ENCODE measurements around the gene LCP2. TPM values are rescaled to one million over a fixed set of nuclear protein-coding genes. Genes with fewer than 3 reads are reported as not detected.

LCP2 gene
- total RNA-seq, 1 donor from 2014 or later = not detected

GRCh38 chr5:170220191-170220590 lies 77.4 kb downstream of the LCP2 start:
- H3K9me3 Mint-ChIP-seq (ENCODE audit: low read depth) = no peaks in the 10 kb centered on the region
- no peak for DNase-seq (ENCODE audit: low spot score)
- H3K27ac Mint-ChIP-seq (ENCODE audit: unreplicated experiment) = no peak overlapping the region
- H3K27me3 Mint-ChIP-seq (ENCODE audit: low read depth) = peaks cover 3% of the 10 kb centered on the region
- no peak for TF ChIP-seq CTCF (IDR thresholded peaks at IDR 0.05)
- H3K36me3 Mint-ChIP-seq (ENCODE audit: low read depth) = no peaks in the 10 kb centered on the region
- H3K4me1 Mint-ChIP-seq (ENCODE audit: low read depth) = peaks cover 24% of the 10 kb centered on the region
- H3K4me3 Mint-ChIP-seq (ENCODE audit: unreplicated experiment) = no peak overlapping the region

DNA sequence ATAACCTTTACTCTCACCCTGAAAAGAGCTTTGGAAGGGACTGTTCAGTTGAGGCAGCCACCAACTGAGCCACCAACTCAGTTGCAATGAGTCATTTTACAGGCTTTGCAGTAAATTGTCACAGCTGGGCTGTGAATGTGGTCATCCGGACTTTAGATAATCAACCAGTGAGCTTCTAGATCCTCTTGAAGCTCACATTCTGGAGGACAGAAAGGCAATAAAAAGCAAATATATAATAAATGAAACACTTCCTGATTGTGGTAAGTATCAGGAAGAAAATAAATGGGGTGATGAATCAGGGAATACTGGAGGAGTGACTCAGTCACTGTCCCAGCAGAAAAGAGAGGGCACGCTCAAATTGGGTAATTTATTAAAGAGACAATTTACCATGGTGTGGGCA lies 78.0 kb downstream of the LCP2 start:
- Mint-ChIP-seq H3K27me3 (ENCODE audit: low read depth) (peaks cover 3% of the 10 kb centered on the region), H3K4me3 (ENCODE audit: unreplicated experiment) (no peak overlapping the region), H3K36me3 (ENCODE audit: low read depth) (no peaks in the 10 kb centered on the region), H3K9me3 (ENCODE audit: low read depth) (no peaks in the 10 kb centered on the region), H3K27ac (ENCODE audit: unreplicated experiment) (no peak overlapping the region), H3K4me1 (ENCODE audit: low read depth) (peaks cover 22% of the 10 kb centered on the region)
- no peak for TF ChIP-seq CTCF (IDR thresholded peaks at IDR 0.05)
- DNase-seq (ENCODE audit: low spot score) = no peak

DNA sequence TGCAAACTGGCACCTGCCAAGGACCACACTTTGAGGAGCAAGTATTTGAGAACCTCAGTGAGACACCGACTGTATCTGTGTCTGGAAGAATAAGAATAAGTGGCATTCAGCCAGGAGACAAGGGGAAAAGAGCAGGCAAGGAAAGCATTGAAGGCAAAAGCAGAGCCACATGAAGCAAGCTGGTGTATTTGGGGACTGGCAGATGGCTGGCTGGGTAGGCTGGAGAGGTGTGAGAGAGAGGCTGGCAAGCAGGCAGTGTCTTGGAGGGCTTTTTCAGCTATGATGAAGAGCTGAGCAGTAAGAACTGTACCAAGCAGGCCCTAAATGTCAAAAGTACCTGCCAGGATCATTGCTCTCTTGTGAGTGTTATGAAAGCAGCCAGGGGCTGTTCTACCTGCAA lies 78.9 kb downstream of the LCP2 start:
- H3K27me3 Mint-ChIP-seq (ENCODE audit: low read depth) = peaks cover 3% of the 10 kb centered on the region
- no peaks in the 10 kb centered on the region for H3K36me3 Mint-ChIP-seq (ENCODE audit: low read depth)
- H3K4me1 Mint-ChIP-seq (ENCODE audit: low read depth) = peaks cover 19% of the 10 kb centered on the region
- DNase-seq (ENCODE audit: low spot score) = no peak
- no peaks in the 10 kb centered on the region for H3K9me3 Mint-ChIP-seq (ENCODE audit: low read depth)
- no peak for TF ChIP-seq CTCF (IDR thresholded peaks at IDR 0.05)
- H3K27ac Mint-ChIP-seq (ENCODE audit: unreplicated experiment) = no peak overlapping the region
- H3K4me3 Mint-ChIP-seq (ENCODE audit: unreplicated experiment) = no peak overlapping the region

DNA sequence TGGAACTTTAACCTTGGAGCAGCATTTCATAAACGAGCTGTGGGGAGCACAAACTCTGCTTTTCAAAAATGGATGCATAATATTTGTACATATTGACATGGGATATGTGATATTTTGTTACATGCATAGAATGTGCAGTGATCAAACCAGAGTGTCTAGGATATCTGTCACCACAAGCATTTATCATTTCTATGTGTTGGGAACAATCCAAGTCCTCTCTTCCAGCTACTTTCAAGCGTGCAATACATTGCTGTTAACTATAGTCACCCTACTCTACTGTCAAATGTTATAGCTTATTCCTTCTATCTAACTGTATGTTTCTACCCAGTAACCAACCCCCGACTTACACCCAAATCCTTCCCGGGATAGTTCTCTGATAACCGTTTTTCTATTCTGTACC lies 79.7 kb downstream of the LCP2 start:
- Mint-ChIP-seq H3K27ac (ENCODE audit: unreplicated experiment) (no peak overlapping the region), H3K9me3 (ENCODE audit: low read depth) (no peaks in the 10 kb centered on the region), H3K4me3 (ENCODE audit: unreplicated experiment) (no peak overlapping the region), H3K36me3 (ENCODE audit: low read depth) (no peaks in the 10 kb centered on the region), H3K27me3 (ENCODE audit: low read depth) (peaks cover 6% of the 10 kb centered on the region), H3K4me1 (ENCODE audit: low read depth) (peaks cover 12% of the 10 kb centered on the region)
- TF ChIP-seq CTCF (IDR thresholded peaks at IDR 0.05) = no peak
- DNase-seq (ENCODE audit: low spot score) = no peak

- TF ChIP-seq CTCF (IDR thresholded peaks at IDR 0.05) = peak; percentile 90
- no peak overlapping the region for H3K27ac Mint-ChIP-seq (ENCODE audit: unreplicated experiment)
- H3K27me3 Mint-ChIP-seq (ENCODE audit: low read depth) = peaks cover 7% of the 10 kb centered on the region
- DNase-seq (ENCODE audit: low spot score) = no peak
- H3K36me3 Mint-ChIP-seq (ENCODE audit: low read depth) = no peaks in the 10 kb centered on the region
- no peak overlapping the region for H3K4me3 Mint-ChIP-seq (ENCODE audit: unreplicated experiment)
- peaks cover 12% of the 10 kb centered on the region for H3K4me1 Mint-ChIP-seq (ENCODE audit: low read depth)
- no peaks in the 10 kb centered on the region for H3K9me3 Mint-ChIP-seq (ENCODE audit: low read depth)
Observed at GRCh38 chr5:170216257-170216864, 81.2 kb downstream of the LCP2 start.
